T follicular helper cell (primary cell): ENCODE measurements around the gene PAIP2.
A peak's percentile ranks its signal among the peaks of the same experiment; 100 is the strongest.
"Not testable (repeated sequence)": the region's sequence is repeated elsewhere in the genome, so short reads cannot be mapped to it uniquely, and the experiment has no call there.

Experiments used
- DNase-seq: peaks from one replicate; pipeline ENCODE4 v3.0.0-alpha.2; 2020; ENCODE audit warnings: low read depth

PAIP2 gene

GRCh38 chr5:139315056-139315615 lies 26.5 kb upstream of the PAIP2 start:
- no peak for DNase-seq

- no peak for DNase-seq
Measured at GRCh38 chr5:139335811-139336210, 5.8 kb upstream of the PAIP2 start.

- DNase-seq = no peak
Measured at GRCh38 chr5:139340051-139340450, 1.6 kb upstream of the PAIP2 start.

DNA sequence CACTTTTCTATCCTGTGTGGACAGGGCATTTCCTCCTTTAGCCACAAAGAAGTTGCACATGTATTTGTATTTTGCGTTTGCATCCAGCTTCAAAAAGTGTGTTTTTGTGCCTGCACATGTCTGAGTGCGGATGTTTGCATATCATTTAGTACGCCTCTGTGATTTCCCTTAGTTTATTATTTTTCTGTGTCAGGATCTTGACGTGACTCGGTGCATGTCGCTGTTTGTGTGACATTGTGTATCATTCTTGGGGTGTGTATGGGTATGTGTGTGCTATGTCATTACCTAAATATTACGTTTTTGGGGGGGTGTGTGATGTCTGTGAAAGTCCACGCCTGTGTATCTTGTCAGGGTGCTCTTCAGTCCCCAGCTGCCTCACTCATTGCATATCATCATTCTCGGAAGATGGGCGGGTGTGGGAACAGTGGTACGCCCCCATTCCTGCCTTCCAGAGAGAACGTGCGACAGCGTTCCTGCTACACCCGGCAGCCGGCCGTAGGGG lies 416 bp upstream of the PAIP2 start:
- no peak for DNase-seq

DNA sequence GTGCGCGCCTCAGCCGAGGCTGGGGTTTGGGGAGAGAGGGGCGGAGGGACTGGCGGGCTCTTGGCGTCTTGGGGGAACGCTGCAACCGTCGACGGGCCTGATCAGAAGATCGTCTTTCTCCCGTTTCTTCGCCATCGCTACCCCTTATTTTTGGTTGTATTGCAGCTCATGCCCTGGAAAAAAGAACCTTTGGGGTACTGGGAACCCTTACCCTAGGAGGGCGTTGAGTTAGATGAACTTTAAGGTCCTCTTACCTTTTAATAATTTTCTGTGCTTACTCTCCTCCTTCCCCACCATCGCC lies 719 bp downstream of the PAIP2 start:
- DNase-seq = peak; percentile 77

GRCh38 chr5:139343476-139343875 lies 1.8 kb downstream of the PAIP2 start:
- no peak for DNase-seq

GRCh38 chr5:139344177-139344576 lies 2.5 kb downstream of the PAIP2 start:
- DNase-seq = no peak

DNA sequence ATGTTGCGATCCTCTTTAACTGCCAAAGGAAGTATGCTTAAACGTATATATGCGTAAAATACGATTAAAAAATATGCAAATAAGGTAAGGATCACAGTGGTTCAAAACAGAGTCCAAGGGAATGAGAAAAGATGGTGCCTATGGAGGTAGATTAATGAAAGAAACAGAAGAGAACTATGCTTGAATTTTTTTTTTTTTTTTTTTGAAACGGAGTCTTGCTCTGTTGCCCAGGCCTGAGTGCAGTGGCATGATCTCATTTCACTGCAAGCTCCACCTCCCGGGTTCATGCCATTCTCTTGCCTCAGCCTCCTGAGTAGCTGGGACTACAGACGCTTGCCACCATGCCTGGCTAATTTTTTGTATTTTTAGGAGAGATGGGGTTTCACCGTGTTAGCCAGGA lies 3.8 kb downstream of the PAIP2 start:
- DNase-seq = not testable (repeated sequence)

DNA sequence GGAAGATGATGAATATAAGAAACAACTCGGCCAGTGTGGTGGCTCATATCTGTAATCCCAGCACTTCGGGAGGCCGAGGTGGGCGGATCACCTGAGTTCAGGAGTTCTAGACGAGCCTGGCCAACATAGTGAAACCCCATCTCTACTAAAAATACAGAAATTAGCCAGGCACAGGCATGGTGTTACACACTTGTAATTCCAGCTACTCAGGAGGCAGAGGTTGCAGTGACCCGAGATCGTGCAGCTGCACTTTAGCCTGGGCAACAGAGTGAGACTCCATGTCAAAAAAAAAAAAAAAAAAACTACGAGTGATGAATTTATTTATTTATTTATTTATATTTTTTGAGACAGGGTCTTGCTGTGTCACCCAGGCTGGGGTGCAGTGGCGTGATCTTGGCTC lies 6.2 kb downstream of the PAIP2 start:
- DNase-seq = not testable (repeated sequence)

DNA sequence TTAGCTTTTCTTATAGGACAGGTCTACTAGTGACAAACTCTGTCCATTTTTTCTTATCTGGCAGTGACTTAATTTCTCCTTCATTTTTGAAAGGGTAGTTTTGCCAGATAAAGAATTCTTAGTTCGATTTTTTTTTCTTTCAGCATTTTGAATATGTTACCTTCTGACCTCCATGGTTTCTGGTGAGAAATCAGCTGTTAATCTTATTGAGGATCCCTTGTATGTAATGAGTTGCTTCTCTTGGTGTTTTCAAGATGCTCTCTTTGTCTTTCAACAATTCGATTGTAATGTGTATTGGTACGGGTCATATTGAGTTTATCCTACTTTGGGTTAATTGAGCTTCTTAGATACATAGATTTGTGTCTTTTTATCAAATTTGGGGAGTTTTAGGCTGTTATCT lies 12.5 kb downstream of the PAIP2 start:
- DNase-seq = no peak

GRCh38 chr5:139355900-139356299 lies 14.2 kb downstream of the PAIP2 start:
- not testable (repeated sequence) for DNase-seq

GRCh38 chr5:139358064-139358463 lies 16.4 kb downstream of the PAIP2 start:
- no peak for DNase-seq

- no peak for DNase-seq
Measured at GRCh38 chr5:139360384-139360783, 18.7 kb downstream of the PAIP2 start.

DNA sequence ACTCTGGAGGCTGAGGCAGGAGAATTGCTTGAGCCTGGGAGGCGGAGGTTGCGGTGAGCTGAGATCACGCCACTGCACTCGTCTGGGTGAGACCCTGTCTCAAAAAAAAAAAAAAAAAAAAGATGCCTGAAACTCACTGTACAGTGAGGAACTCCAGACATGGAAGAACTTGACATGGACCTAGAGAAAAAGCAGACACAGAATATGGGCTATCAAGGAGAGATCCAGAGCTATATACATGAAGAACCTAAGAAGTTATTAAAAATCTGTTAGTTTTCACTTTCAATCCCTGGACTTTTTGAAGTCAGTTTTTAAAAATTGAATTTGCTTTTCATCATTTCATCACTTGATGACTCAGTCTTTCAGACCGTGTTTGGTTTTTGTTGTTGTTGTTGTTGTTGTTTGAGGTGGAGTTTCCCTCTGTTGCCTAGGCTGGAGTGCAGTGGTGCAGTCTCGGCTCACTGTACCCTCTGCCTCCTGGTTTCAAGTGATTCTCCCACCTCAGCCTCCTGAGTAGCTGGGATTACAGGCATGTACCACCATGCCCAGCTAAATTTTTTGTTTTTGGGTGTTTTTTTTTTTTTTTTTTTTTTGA lies 20.3 kb downstream of the PAIP2 start:
- DNase-seq = no peak

DNA sequence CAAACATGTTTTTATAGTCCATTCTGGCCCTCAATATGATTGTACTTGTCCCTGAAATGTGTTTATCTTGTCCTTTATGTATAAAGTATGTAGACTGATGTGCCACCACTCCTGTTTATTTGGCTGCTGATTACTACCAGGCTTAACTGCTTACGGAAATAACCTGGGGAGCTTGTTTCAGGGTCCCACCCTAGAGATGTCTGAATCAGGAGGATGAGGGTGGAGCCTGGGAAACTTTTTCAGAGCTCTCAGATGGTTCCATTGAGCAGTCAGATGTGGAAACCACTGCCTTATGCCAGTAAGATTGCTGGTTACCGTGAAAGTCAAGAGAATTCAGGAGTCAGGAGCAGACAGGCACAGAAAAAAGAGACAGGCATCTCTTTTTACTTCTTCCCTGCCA lies 22.3 kb downstream of the PAIP2 start:
- no peak for DNase-seq

- DNase-seq = no peak
Measured at GRCh38 chr5:139364466-139364865, 22.8 kb downstream of the PAIP2 start.

GRCh38 chr5:139368613-139369012 lies 27.0 kb downstream of the PAIP2 start:
- no peak for DNase-seq

- DNase-seq = no peak
Measured at GRCh38 chr5:139369181-139369580, 27.5 kb downstream of the PAIP2 start.

DNA sequence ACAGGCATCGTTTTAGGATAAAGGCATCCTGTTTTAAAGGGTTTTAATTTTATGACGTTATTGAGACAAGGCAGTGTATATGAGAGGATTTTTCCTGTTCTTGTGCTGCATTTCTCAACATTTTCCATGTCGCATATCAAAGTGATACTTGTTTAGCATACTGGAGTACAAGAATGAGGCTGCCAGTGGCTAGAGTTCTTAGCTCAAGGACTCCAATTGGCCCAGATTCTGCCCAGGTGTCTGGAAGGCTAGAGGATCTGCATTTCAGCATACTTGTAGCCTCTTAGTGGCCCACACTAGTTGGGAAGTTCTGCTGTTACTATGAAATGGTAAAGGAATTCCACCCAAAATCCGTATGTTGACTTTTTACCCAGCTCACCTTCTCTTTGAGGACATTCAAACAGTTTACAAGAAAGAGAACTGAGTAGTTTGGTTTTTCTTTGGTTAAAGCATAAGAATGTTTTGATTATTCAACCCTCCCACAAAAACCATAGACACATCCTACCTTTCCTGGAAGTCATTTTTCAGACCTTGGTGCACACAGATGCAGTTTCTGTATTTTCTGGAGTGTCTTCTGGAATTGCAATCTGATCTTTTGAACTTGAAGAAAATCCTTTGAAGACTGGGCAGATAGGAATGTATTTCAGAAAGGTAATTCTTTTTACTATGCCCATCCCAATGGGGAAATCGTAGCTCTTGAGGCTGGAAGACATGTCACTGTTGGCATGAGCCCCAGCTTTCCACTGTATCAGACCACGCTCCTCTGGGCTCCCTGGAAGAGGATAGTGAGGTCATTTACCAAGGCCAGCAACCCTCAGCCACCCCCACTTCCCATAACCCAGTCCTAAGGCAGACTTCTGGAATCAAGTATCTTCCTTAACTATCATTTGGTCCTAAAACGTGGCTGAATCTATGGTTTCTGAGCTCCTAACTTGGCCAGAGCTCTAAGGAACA lies 30.1 kb downstream of the PAIP2 start:
- no peak for DNase-seq

- no peak for DNase-seq
Measured at GRCh38 chr5:139374909-139375308, 33.3 kb downstream of the PAIP2 start.

DNA sequence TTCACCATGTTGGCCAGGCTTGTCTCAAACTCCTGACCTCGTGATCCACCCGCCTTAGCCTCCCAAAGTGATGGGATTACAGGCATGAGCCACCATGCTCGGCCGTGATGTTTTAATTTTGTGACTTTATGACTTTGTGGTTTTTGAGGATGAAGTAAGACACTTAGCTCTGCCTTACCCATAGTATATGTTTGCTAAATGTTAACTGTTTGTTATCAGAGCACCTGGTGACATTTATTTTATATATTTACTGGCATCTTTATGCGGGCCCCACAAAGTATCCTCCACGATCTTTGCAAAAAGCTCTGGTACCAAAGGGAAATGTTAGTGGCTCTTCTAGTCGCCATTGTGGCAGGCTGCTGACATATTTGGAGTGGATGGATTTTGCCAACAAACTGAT lies 34.7 kb downstream of the PAIP2 start:
- DNase-seq = no peak

- DNase-seq = no peak
Measured at GRCh38 chr5:139377226-139377625, 35.6 kb downstream of the PAIP2 start.
